H1 (cell line): ENCODE data around the gene MYH3. TPM values are rescaled to one million over a fixed set of nuclear protein-coding genes. Genes with fewer than 3 reads are reported as not detected.

Source experiments
- CTCF ChIA-PET: fragments of 300-600 bp; sonication (Branson Sonifier 250); formaldehyde crosslinking; loops from one replicate; lab custom pipeline; 2021; ENCODE audit not compliant: partially characterized antibody; lab: Charles Lee
- POLR2A ChIA-PET: fragments of 300-600 bp; sonication (Branson Sonifier 250); formaldehyde crosslinking; loops from one replicate; lab custom pipeline; 2021; ENCODE audit warnings: inconsistent platforms; ENCODE audit not compliant: partially characterized antibody; lab: Charles Lee
- DNase-seq, 2 experiments: peaks; one replicate each; pipeline versions ENCODE4 v3.0.0 to v3.0.0-alpha.2; 2010 to 2022; ENCODE audit warnings: low spot score in 2 of 2, low read depth in 1 of 2, mixed read lengths in 1 of 2
- FAIRE-seq: peaks from 2 replicates; lab custom pipeline; 2011; peaks lifted over from hg19 to GRCh38; lab: Jason Lieb, UNC
- H2AFZ ChIP-seq: 2 replicates; pipeline ENCODE4 v1.8.1; 2012; ENCODE audit warnings: low read length, inconsistent platforms
- H2AK5ac ChIP-seq: 2 replicates; pipeline ENCODE4 v1.6.1; 2013; ENCODE audit warnings: low read depth, low read length
- H2BK120ac ChIP-seq: replicated peaks from 2 replicates; pipeline ENCODE3; 2013; ENCODE audit warnings: low read depth, low read length, inconsistent platforms
- H2BK12ac ChIP-seq: 2 replicates; pipeline ENCODE4 v1.6.1; 2013; ENCODE audit warnings: low read depth, low read length
- H2BK15ac ChIP-seq: 2 replicates; pipeline ENCODE4 v1.6.1; 2013; ENCODE audit warnings: low read length
- H2BK20ac ChIP-seq: 2 replicates; pipeline ENCODE4 v1.6.1; 2013; ENCODE audit warnings: low read length
- H2BK5ac ChIP-seq: 2 replicates; pipeline ENCODE4 v1.6.1; 2013; ENCODE audit warnings: low read depth, low read length
- H3K14ac ChIP-seq: 2 replicates; pipeline ENCODE4 v1.6.1; 2013; ENCODE audit warnings: inconsistent platforms; ENCODE audit not compliant: insufficient read length
- H3K18ac ChIP-seq: 2 replicates; pipeline ENCODE4 v1.6.1; 2013; ENCODE audit warnings: low read length; ENCODE audit errors: extremely low read depth
- H3K23ac ChIP-seq: 2 replicates; pipeline ENCODE4 v1.6.1; 2013; ENCODE audit warnings: inconsistent platforms; ENCODE audit not compliant: insufficient read length
- H3K23me2 ChIP-seq: 2 replicates; pipeline ENCODE4 v1.6.1; 2013; ENCODE audit warnings: low read depth, low read length
- H3K27ac ChIP-seq: 2 replicates; pipeline ENCODE4 v1.6.1; 2011; ENCODE audit warnings: low read depth, low read length, inconsistent platforms
- H3K27me3 ChIP-seq, 4 experiments: replicated peaks in 1 of 4; 1 replicate in 1 of 4; 2 replicates in 3 of 4; pipeline versions ENCODE4 v1.6.1 to v1.8.1; 2011 to 2013; ENCODE audit warnings: low read length in 3 of 4, mild to moderate bottlenecking in 3 of 4, inconsistent platforms in 2 of 4, mixed read lengths in 2 of 4, moderate library complexity in 1 of 4; ENCODE audit not compliant: control insufficient read depth in 3 of 4, insufficient read depth in 3 of 4; ENCODE audit errors: extremely low read depth in 1 of 4
- H3K36me3 ChIP-seq, 4 experiments: 2 replicates each; pipeline versions ENCODE4 v1.6.1 to v1.8.1; 2011 to 2013; ENCODE audit warnings: mild to moderate bottlenecking in 4 of 4, low read length in 3 of 4, moderate library complexity in 2 of 4, control low read depth in 1 of 4, inconsistent platforms in 1 of 4; ENCODE audit not compliant: insufficient read depth in 4 of 4, control insufficient read depth in 2 of 4
- H3K4ac ChIP-seq: replicated peaks from 2 replicates; pipeline ENCODE3; 2013; ENCODE audit warnings: low read length, low read depth, mixed read lengths, inconsistent platforms; ENCODE audit not compliant: insufficient read length
- H3K4me1 ChIP-seq, 4 experiments: replicated peaks in 1 of 4; 1 replicate in 1 of 4; 2 replicates in 3 of 4; pipeline versions ENCODE4 v1.6.1 to v1.8.1; 2011 to 2013; ENCODE audit warnings: low read length in 3 of 4, inconsistent platforms in 2 of 4, mixed read lengths in 1 of 4; ENCODE audit not compliant: insufficient read depth in 4 of 4, control insufficient read depth in 3 of 4
- H3K4me2 ChIP-seq, 2 experiments: 2 replicates each; pipeline versions ENCODE4 v1.6.1 to v1.8.1; 2011 to 2013; ENCODE audit warnings: low read depth in 2 of 2, low read length in 2 of 2, control low read depth in 1 of 2, inconsistent platforms in 1 of 2, mild to moderate bottlenecking in 1 of 2; ENCODE audit not compliant: insufficient read depth in 1 of 2
- H3K4me3 ChIP-seq, 4 experiments: fragments of 200-600, 300-600 bp in 1 of 4; sonication (generic), shearing (Covaris generic), sonication (Bioruptor Twin) in 1 of 4; 2 replicates each; pipeline versions ENCODE4 v1.5.1 to v1.8.1; 2011 to 2016; ENCODE audit warnings: low read length in 4 of 4, low read depth in 3 of 4, control low read depth in 2 of 4, inconsistent platforms in 2 of 4, mild to moderate bottlenecking in 2 of 4, mixed read lengths in 1 of 4, moderate library complexity in 1 of 4; ENCODE audit not compliant: insufficient read depth in 2 of 4; ENCODE audit errors: extremely low read depth in 1 of 4
- H3K56ac ChIP-seq: replicated peaks from 2 replicates; pipeline ENCODE3; 2013; ENCODE audit warnings: low read depth, mild to moderate bottlenecking, mixed read lengths, low read length, inconsistent platforms; ENCODE audit not compliant: insufficient read length
- H3K79me1 ChIP-seq: 2 replicates; pipeline ENCODE4 v1.6.1; 2013; ENCODE audit warnings: low read depth, low read length, control low read depth
- H3K79me2 ChIP-seq, 2 experiments: 2 replicates each; pipeline versions ENCODE4 v1.6.1 to v1.8.1; 2012 to 2013; ENCODE audit warnings: low read length in 2 of 2, mild to moderate bottlenecking in 2 of 2, inconsistent platforms in 1 of 2; ENCODE audit not compliant: insufficient read depth in 2 of 2, control insufficient read depth in 1 of 2
- H3K9ac ChIP-seq, 4 experiments: replicated peaks in 1 of 4; 1 replicate in 1 of 4; 2 replicates in 3 of 4; pipeline versions ENCODE4 v1.6.1 to v1.8.1; 2011 to 2013; ENCODE audit warnings: low read depth in 3 of 4, low read length in 3 of 4, control low read depth in 2 of 4, mild to moderate bottlenecking in 2 of 4, moderate library complexity in 2 of 4, inconsistent platforms in 1 of 4; ENCODE audit errors: extremely low read depth in 1 of 4
- H3K9me3 ChIP-seq, 2 experiments: 2 replicates each; pipeline versions ENCODE4 v1.6.1 to v1.8.1; 2012 to 2013; ENCODE audit warnings: mild to moderate bottlenecking in 2 of 2, moderate library complexity in 2 of 2, control low read depth in 1 of 2, inconsistent platforms in 1 of 2, low read depth in 1 of 2, low read length in 1 of 2, mixed read lengths in 1 of 2; ENCODE audit not compliant: insufficient read depth in 2 of 2
- H4K20me1 ChIP-seq, 2 experiments: replicated peaks in 1 of 2; 2 replicates each; pipeline versions ENCODE3 to v1.8.1; 2011 to 2013; ENCODE audit warnings: inconsistent platforms in 2 of 2, low read length in 2 of 2, mild to moderate bottlenecking in 1 of 2; ENCODE audit not compliant: insufficient read depth in 2 of 2, control insufficient read depth in 1 of 2
- H4K5ac ChIP-seq: 2 replicates; pipeline ENCODE4 v1.6.1; 2013; ENCODE audit warnings: low read length, low read depth, mixed read lengths, inconsistent platforms; ENCODE audit not compliant: insufficient read length
- H4K8ac ChIP-seq: 2 replicates; pipeline ENCODE4 v1.8.0; 2013; ENCODE audit warnings: mild to moderate bottlenecking, moderate library complexity, low read length, inconsistent platforms; ENCODE audit not compliant: insufficient read depth; ENCODE audit errors: extremely low read depth
- H4K91ac ChIP-seq: replicated peaks from 2 replicates; pipeline ENCODE3; 2013; ENCODE audit warnings: low read length, mixed read lengths, inconsistent platforms; ENCODE audit not compliant: insufficient read length
- BCL11A ChIP-seq, 2 experiments: IDR thresholded peaks; one replicate each; pipeline ENCODE4 v1.6.1; 2011; ENCODE audit warnings: low read depth in 2 of 2, low read length in 2 of 2, mild to moderate bottlenecking in 2 of 2
- CTBP2 ChIP-seq: IDR thresholded peaks from 2 replicates; pipeline ENCODE4 v1.7.0; 2011; ENCODE audit warnings: borderline replicate concordance, mild to moderate bottlenecking, moderate library complexity, mixed read lengths, low read length; ENCODE audit not compliant: insufficient read depth, insufficient read length
- JUN ChIP-seq: IDR thresholded peaks from 2 replicates; pipeline ENCODE4 v1.6.1; 2011; ENCODE audit warnings: low read depth, mild to moderate bottlenecking, improper control_type of control experiment, low read length
- JUND ChIP-seq: IDR thresholded peaks from 2 replicates; pipeline ENCODE4 v1.6.1; 2011; ENCODE audit warnings: mild to moderate bottlenecking, improper control_type of control experiment, low read length
- NANOG ChIP-seq: IDR thresholded peaks from 2 replicates; pipeline ENCODE4 v1.6.1; 2011; ENCODE audit warnings: low read length, low read depth, mild to moderate bottlenecking, inconsistent platforms; ENCODE audit not compliant: insufficient read depth, poor library complexity, severe bottlenecking
- RNF2 ChIP-seq: fragments of 200-900, 300-1000 bp; sonication (generic); IDR thresholded peaks from 2 replicates; pipeline ENCODE4 v1.7.1; 2016; ENCODE audit warnings: borderline replicate concordance, low read depth, mild to moderate bottlenecking, antibody characterized with exemption, low read length; ENCODE audit not compliant: poor library complexity, severe bottlenecking; ENCODE audit errors: missing control alignments
- SP2 ChIP-seq: IDR thresholded peaks from 2 replicates; pipeline ENCODE4 v1.6.1; 2012; ENCODE audit warnings: mild to moderate bottlenecking, low read length, inconsistent platforms
- TAF1 ChIP-seq: IDR thresholded peaks from 2 replicates; pipeline ENCODE4 v1.6.1; 2011; ENCODE audit warnings: mild to moderate bottlenecking, low read depth, low read length
- YY1 ChIP-seq: IDR thresholded peaks from 2 replicates; pipeline ENCODE4 v1.6.1; 2011; ENCODE audit warnings: low read depth, mild to moderate bottlenecking, low read length
- WGBS, 2 experiments: shearing (Covaris generic) in 1 of 2; methylation state at CpG; one replicate each; pipeline versions ENCODE4 v1.1.6 to v1.1.7; 2013 to 2015; ENCODE audit warnings: low lambda C conversion rate in 2 of 2, mixed read lengths in 2 of 2, inconsistent platforms in 1 of 2, low coverage in 1 of 2, missing lambda C conversion rate in 1 of 2; ENCODE audit not compliant: insufficient replicate concordance in 2 of 2, insufficient coverage in 1 of 2, insufficient read length in 1 of 2; ENCODE audit errors: extremely low coverage in 1 of 2, missing lambda C conversion rate in 1 of 2; 5-methylcytosine and 5-hydroxymethylcytosine counted together
- polyA plus RNA-seq, 7 experiments: library from polyadenylated mRNA; depleted of rRNA in 3 of 7; stranded (reverse) in 5 of 7; unstranded in 2 of 7; fragments of >200 nt in 5 of 7; fragments of 200-250 nt in 2 of 7; gene quantifications; 1 replicate in 5 of 7; 2 replicates in 1 of 7; 4 replicates in 1 of 7; pipeline versions ENCODE4 v1.2.1 to v1.2.3, GENCODE V29; 2011 to 2013; ENCODE audit warnings: missing spikeins in 2 of 7, mixed read lengths in 2 of 7
- total RNA-seq: library from RNA; stranded (reverse); fragmentation: NEBNext Ultra II Directional; extraction: Animal tissue kit (Norgen Biotek cat#: 25700); gene quantifications from 2 replicates; pipeline ENCODE4 v1.2.1, GENCODE V29; 2021
- TF ChIP-seq, protein P1 (sequence below), 3 experiments: IDR thresholded peaks; 1 replicate in 2 of 3; 2 replicates in 1 of 3; pipeline versions ENCODE4 v1.5.1 to v1.6.1; 2011; ENCODE audit warnings: low read length in 3 of 3, mild to moderate bottlenecking in 3 of 3, inconsistent platforms in 2 of 3, low read depth in 1 of 3, moderate library complexity in 1 of 3; ENCODE audit not compliant: insufficient read depth in 1 of 3; ENCODE audit errors: control extremely low read depth in 1 of 3

The MYH3 gene
- total and polyA plus RNA-seq, 2 of the 8 experiments (the other 6 are each of a cell fraction or from before 2014, with no cell fraction given), result 0.65 to 1.8 TPM

DNA sequence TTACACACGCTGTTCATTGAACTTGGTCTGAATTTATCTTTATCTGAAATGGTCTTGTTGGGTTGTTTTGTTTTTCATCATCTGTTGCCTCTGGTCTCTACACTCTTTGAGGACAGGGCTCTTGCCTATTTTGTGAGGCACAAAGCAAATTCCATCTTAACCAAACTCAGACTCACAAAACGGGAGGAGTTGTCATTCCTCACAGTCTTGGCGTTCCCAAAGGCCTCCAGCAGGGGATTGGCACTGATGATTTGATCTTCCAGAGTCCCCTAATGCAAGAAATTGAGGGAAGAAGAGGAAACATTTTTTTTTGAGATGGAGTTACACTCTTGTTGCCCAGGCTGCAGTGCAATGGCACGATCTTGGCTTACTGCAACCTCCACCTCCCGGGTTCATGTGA is 8.7 kb downstream of the MYH3 start:
- Histone ChIP-seq H4K91ac (no peak overlapping the region), H3K36me3 (peaks cover 0 to 4% (median 0%) of the 10 kb centered on the region in 4 experiments; a peak in 1 of 8 replicates)
- CTCF ChIA-PET, result interaction anchor here (2.2 to 11.2 kb wide), 5 partner anchors 7 to 31 kb away, joined by 10 to 223 read pairs (median 39); partner anchors contain the start of gene MYH3
- TF ChIP-seq SP2 (no peak), RNF2 (no peak), CTBP2 (no peak), NANOG (no peak), JUN (no peak), BCL11A (IDR thresholded peaks at IDR 0.05; ENCODE audit: low read depth in 2 of 2, low read length in 2 of 2) (no peak), TAF1 (no peak), JUND (no peak), YY1 (no peak)
- TF ChIP-seq, protein P1, sequence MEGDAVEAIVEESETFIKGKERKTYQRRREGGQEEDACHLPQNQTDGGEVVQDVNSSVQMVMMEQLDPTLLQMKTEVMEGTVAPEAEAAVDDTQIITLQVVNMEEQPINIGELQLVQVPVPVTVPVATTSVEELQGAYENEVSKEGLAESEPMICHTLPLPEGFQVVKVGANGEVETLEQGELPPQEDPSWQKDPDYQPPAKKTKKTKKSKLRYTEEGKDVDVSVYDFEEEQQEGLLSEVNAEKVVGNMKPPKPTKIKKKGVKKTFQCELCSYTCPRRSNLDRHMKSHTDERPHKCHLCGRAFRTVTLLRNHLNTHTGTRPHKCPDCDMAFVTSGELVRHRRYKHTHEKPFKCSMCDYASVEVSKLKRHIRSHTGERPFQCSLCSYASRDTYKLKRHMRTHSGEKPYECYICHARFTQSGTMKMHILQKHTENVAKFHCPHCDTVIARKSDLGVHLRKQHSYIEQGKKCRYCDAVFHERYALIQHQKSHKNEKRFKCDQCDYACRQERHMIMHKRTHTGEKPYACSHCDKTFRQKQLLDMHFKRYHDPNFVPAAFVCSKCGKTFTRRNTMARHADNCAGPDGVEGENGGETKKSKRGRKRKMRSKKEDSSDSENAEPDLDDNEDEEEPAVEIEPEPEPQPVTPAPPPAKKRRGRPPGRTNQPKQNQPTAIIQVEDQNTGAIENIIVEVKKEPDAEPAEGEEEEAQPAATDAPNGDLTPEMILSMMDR (IDR thresholded peaks at IDR 0.05; ENCODE audit: control extremely low read depth in 1 of 3, insufficient read depth in 1 of 3, low read depth in 1 of 3, low read length in 3 of 3), result no peak

More for the DNA sequence above, 8.7 kb downstream of the MYH3 start:
- H2AK5ac ChIP-seq, result no peak overlapping the region
- no peak for DNase-seq
- no peak overlapping the region for H4K5ac ChIP-seq
- H2BK5ac ChIP-seq, result no peak overlapping the region
- H3K9ac ChIP-seq, result no peak overlapping the region
- H3K23me2 ChIP-seq, result no peaks in the 10 kb centered on the region
- no peak overlapping the region for H4K8ac ChIP-seq
- H3K4ac ChIP-seq, result no peak overlapping the region
- no peak overlapping the region for H3K14ac ChIP-seq
- no peaks in the 10 kb centered on the region for H3K9me3 ChIP-seq
- no peaks in the 10 kb centered on the region for H3K4me1 ChIP-seq
- no peak overlapping the region for H2BK12ac ChIP-seq
- no peak overlapping the region for H3K18ac ChIP-seq
- H2AFZ ChIP-seq, result no peak overlapping the region
- no peaks in the 10 kb centered on the region for H4K20me1 ChIP-seq
- POLR2A ChIA-PET, result no interaction called here
- WGBS, 2 experiments, result 82% methylated on average over 5 of the region's 5 CpGs; no CpG with 5 or more reads in 1 of the 2 experiments
- H3K27me3 ChIP-seq, result no peaks in the 10 kb centered on the region
- H3K79me2 ChIP-seq, result no peaks in the 10 kb centered on the region
- no peak overlapping the region for H3K4me2 ChIP-seq
- H2BK20ac ChIP-seq, result no peak overlapping the region
- FAIRE-seq, result no peak
- no peak overlapping the region for H3K4me3 ChIP-seq
- no peak overlapping the region for H3K27ac ChIP-seq
- no peaks in the 10 kb centered on the region for H3K79me1 ChIP-seq
- H2BK120ac ChIP-seq, result no peak overlapping the region
- H2BK15ac ChIP-seq, result no peak overlapping the region
- no peak overlapping the region for H3K23ac ChIP-seq
- H3K56ac ChIP-seq, result no peak overlapping the region
